ENCODE results near the gene DDIT3.
"Not testable (repeated sequence)": the region's sequence is repeated elsewhere in the genome, so short reads cannot be mapped to it uniquely, and the experiment has no call there.

Gene DDIT3

GRCh38 chr12:57524814-57525614, 4.7 kb upstream of the DDIT3 start:
- no peak for DNase-seq

- DNase-seq: no peak
Measured at GRCh38 chr12:57523706-57524614, 3.6 kb upstream of the DDIT3 start.

- DNase-seq: peak; percentile 44
Measured at GRCh38 chr12:57522887-57523705, 2.8 kb upstream of the DDIT3 start.

GRCh38 chr12:57522011-57522886, 1.9 kb upstream of the DDIT3 start, which contains the start of gene MBD6:
Gene MBD6 (plus strand): TSS chr12:57522824. CDS start chr12:57524304, 1,480 bp downstream.
- DNase-seq: peak; percentile 85

- DNase-seq: peak; percentile 21
Measured at GRCh38 chr12:57521525-57522010, 1.3 kb upstream of the DDIT3 start.

GRCh38 chr12:57519796-57520052, 590 bp downstream of the DDIT3 start:
- no peak for DNase-seq

- no peak for DNase-seq
Measured at GRCh38 chr12:57518920-57519795, 1.2 kb downstream of the DDIT3 start.

- no peak for DNase-seq
Measured at GRCh38 chr12:57518176-57518919, 2.0 kb downstream of the DDIT3 start.

GRCh38 chr12:57517718-57518117, 2.6 kb downstream of the DDIT3 start:
- not testable (repeated sequence) for DNase-seq

GRCh38 chr12:57517187-57517586, 3.1 kb downstream of the DDIT3 start:
- DNase-seq: no peak

GRCh38 chr12:57516617-57517153, 3.6 kb downstream of the DDIT3 start:
- no peak for DNase-seq

GRCh38 chr12:57515934-57516541, 4.3 kb downstream of the DDIT3 start:
- no peak for DNase-seq

GRCh38 chr12:57515408-57515933, 4.8 kb downstream of the DDIT3 start:
- no peak for DNase-seq

GRCh38 chr12:57514720-57515407, 5.5 kb downstream of the DDIT3 start:
- peak; percentile 80 for DNase-seq

GRCh38 chr12:57514246-57514645, 6.1 kb downstream of the DDIT3 start:
- DNase-seq: not testable (repeated sequence)

GRCh38 chr12:57513677-57514076, 6.6 kb downstream of the DDIT3 start:
- not testable (repeated sequence) for DNase-seq

- no peak for DNase-seq
Measured at GRCh38 chr12:57513266-57513665, 7.0 kb downstream of the DDIT3 start.

- no peak for DNase-seq
Measured at GRCh38 chr12:57512665-57513064, 7.6 kb downstream of the DDIT3 start.
